Mesothelial cell of epicardium (in vitro differentiated cells): ENCODE results near the gene NSL1. TPM values are rescaled to one million over a fixed set of nuclear protein-coding genes. Genes with fewer than 3 reads are reported as not detected.

ENCODE experiments used
- DNase-seq, 2 experiments: peaks; one replicate each; pipeline ENCODE4 v3.0.0; 2021; ENCODE audit warnings: low spot score in 2 of 2; ENCODE audit not compliant: unreplicated experiment in 2 of 2
- H3K27ac Mint-ChIP-seq: 2 replicates; pipeline ENCODE4 v1.8.0; 2021; ENCODE audit warnings: mixed read lengths
- H3K27me3 Mint-ChIP-seq: 2 replicates; pipeline ENCODE4 v1.8.0; 2021; ENCODE audit warnings: low read depth, mixed read lengths
- H3K36me3 Mint-ChIP-seq: 2 replicates; pipeline ENCODE4 v1.8.0; 2021; ENCODE audit warnings: mixed read lengths
- H3K4me1 Mint-ChIP-seq: 2 replicates; pipeline ENCODE4 v1.8.0; 2021; ENCODE audit warnings: mixed read lengths
- H3K4me3 Mint-ChIP-seq: 2 replicates; pipeline ENCODE4 v1.8.0; 2021; ENCODE audit warnings: mild to moderate bottlenecking, moderate library complexity, mixed read lengths
- H3K9me3 Mint-ChIP-seq: 2 replicates; pipeline ENCODE4 v1.8.0; 2021; ENCODE audit warnings: mixed read lengths
- total RNA-seq: library from RNA; stranded (reverse); gene quantifications from 3 replicates; pipeline ENCODE4 v1.2.1, GENCODE V29; 2021
- TF ChIP-seq, protein P1 (sequence below): fragments of 200-600 bp; sonication (generic); IDR thresholded peaks from one replicate; pipeline ENCODE4 v1.5.0; 2021; ENCODE audit warnings: antibody characterized with exemption; ENCODE audit not compliant: unreplicated experiment

Gene NSL1
- total RNA-seq, 1 donor from 2014 or later, result 26.1 TPM

GRCh38 chr1:212819726-212820125, 28.1 kb upstream of the NSL1 start:
- H3K27ac Mint-ChIP-seq, result no peak overlapping the region
- TF ChIP-seq, protein P1, sequence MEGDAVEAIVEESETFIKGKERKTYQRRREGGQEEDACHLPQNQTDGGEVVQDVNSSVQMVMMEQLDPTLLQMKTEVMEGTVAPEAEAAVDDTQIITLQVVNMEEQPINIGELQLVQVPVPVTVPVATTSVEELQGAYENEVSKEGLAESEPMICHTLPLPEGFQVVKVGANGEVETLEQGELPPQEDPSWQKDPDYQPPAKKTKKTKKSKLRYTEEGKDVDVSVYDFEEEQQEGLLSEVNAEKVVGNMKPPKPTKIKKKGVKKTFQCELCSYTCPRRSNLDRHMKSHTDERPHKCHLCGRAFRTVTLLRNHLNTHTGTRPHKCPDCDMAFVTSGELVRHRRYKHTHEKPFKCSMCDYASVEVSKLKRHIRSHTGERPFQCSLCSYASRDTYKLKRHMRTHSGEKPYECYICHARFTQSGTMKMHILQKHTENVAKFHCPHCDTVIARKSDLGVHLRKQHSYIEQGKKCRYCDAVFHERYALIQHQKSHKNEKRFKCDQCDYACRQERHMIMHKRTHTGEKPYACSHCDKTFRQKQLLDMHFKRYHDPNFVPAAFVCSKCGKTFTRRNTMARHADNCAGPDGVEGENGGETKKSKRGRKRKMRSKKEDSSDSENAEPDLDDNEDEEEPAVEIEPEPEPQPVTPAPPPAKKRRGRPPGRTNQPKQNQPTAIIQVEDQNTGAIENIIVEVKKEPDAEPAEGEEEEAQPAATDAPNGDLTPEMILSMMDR, result no peak
- H3K4me1 Mint-ChIP-seq, result peaks cover 7% of the 10 kb centered on the region
- H3K4me3 Mint-ChIP-seq, result no peak overlapping the region
- DNase-seq, result no peak
- peaks cover 6% of the 10 kb centered on the region for H3K36me3 Mint-ChIP-seq
- no peaks in the 10 kb centered on the region for H3K27me3 Mint-ChIP-seq
- peaks cover 6% of the 10 kb centered on the region for H3K9me3 Mint-ChIP-seq

DNA sequence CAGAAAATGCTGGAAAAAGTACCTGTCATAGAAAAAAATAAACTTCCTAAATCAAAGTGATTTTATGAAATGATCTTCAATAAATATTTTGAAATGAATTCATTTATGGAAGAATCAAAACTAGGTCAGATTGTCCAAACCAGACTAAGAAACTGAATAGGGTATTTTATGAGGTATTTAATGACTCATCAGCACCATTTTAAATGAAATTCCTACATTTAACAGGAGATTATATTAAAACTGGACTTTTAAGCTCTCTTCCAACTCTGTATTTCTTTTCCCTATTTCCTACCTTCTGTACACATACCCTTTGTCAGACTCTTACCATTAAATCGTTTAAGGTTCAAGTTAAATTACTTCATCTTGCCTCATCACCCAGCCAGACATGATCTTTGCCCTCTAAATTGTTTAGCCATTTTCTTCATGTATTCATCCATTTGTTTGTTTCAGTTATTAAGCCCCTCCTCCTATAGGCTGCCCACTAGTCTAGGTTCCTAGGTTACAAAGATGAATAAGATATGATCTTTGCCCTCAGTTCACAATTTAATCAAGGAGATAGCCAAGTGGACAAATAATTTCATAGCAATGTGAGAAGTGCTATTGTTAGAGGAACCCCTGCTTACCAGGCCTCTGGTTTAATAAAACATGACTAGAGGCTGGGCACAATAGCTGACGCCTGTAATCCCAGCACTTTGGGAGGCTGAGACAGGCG, 25.1 kb upstream of the NSL1 start:
- TF ChIP-seq, protein P1, result no peak

DNA sequence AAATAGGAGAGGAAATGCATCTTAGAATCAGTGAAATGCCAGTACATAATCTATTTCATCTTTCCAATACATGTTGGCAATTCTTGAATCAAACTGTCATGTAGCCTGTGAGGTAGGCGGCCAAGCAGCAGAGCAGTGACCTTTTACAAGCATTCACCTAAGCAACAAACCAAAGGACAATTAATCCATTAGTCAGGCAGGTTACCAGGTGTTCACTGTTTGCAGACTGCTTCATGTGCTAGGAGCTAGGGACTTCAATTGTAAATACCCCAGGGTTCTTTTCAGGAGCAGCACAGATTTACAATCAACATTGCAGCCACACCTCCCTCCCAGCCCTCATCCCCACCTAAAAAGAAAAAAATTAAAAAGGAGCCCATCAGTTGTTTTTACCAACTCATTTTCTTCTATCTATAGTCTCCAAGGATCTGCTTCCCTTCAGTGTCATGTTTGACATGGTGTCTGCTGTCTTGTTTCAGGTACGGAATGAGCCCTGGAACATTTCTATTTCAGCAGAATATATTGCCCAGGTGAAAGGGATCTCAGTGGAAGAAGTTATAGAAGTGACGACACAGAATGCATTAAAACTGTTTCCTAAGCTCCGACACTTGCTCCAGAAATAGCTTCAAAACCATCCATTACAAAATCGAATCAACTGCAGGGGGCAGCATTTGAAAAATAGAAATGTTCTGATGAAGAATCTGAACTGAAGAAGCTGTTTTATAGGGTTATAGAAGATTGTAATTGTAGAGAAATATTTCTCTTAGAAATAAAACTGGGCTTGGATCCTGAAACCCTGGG, 23.2 kb upstream of the NSL1 start:
- Mint-ChIP-seq H3K36me3 (no peaks in the 10 kb centered on the region), H3K4me3 (no peak overlapping the region), H3K27ac (no peak overlapping the region), H3K9me3 (no peaks in the 10 kb centered on the region), H3K27me3 (no peaks in the 10 kb centered on the region), H3K4me1 (peaks cover 3% of the 10 kb centered on the region)
- TF ChIP-seq, protein P1, result peak; percentile 47
- DNase-seq, result no peak

More for the DNA sequence above, 25.1 kb upstream of the NSL1 start:
- Mint-ChIP-seq H3K36me3 (no peaks in the 10 kb centered on the region), H3K4me3 (no peak overlapping the region), H3K4me1 (peaks cover 7% of the 10 kb centered on the region), H3K27me3 (no peaks in the 10 kb centered on the region), H3K9me3 (no peaks in the 10 kb centered on the region), H3K27ac (no peak overlapping the region)
- DNase-seq, result no peak

- peaks cover 15% of the 10 kb centered on the region for H3K36me3 Mint-ChIP-seq
- TF ChIP-seq, protein P1, result no peak
- no peaks in the 10 kb centered on the region for H3K27me3 Mint-ChIP-seq
- no peak overlapping the region for H3K4me3 Mint-ChIP-seq
- no peak for DNase-seq
- no peak overlapping the region for H3K27ac Mint-ChIP-seq
- H3K9me3 Mint-ChIP-seq, result no peaks in the 10 kb centered on the region
- no peaks in the 10 kb centered on the region for H3K4me1 Mint-ChIP-seq
These were observed 14.2 kb upstream of the NSL1 start for GRCh38 chr1:212805767-212806166.

DNA sequence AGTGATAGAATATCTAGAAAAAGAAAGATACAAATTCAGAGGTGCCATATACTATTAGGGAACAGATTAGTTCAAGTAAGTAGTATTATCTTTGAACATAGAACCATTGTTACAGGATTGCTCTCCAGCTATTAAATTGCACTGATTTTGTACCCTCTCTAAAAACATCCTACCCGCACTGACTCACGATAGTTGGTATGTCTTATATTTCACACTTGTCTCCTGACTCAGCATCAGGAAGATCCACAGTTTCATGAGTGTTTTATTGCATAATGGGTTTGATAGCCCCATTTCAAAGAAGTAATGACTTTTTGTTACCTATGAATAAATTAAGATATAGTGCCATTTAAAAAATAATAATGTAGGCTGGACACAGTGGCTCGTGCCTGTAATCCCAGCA, 6.1 kb upstream of the NSL1 start:
- no peak overlapping the region for H3K4me3 Mint-ChIP-seq
- H3K4me1 Mint-ChIP-seq, result peaks cover 3% of the 10 kb centered on the region
- no peaks in the 10 kb centered on the region for H3K27me3 Mint-ChIP-seq
- TF ChIP-seq, protein P1, result no peak
- no peak overlapping the region for H3K27ac Mint-ChIP-seq
- H3K9me3 Mint-ChIP-seq, result no peaks in the 10 kb centered on the region
- peaks cover 6% of the 10 kb centered on the region for H3K36me3 Mint-ChIP-seq
- DNase-seq, result no peak
